Activated CD8-positive, alpha-beta memory T cell treated with anti-CD3 and anti-CD28 coated beads, Interleukin-2, amount 50 U/mL, for 1 hour (primary cell): Measurements from ENCODE around the gene RAX.
"Not testable (repeated sequence)": the region's sequence is repeated elsewhere in the genome, so short reads cannot be mapped to it uniquely, and the experiment has no call there.

Experiments
- DNase-seq: peaks from one replicate; pipeline ENCODE4 v3.0.0-alpha.2; 2020; ENCODE audit errors: extremely low read depth

RAX gene

DNA sequence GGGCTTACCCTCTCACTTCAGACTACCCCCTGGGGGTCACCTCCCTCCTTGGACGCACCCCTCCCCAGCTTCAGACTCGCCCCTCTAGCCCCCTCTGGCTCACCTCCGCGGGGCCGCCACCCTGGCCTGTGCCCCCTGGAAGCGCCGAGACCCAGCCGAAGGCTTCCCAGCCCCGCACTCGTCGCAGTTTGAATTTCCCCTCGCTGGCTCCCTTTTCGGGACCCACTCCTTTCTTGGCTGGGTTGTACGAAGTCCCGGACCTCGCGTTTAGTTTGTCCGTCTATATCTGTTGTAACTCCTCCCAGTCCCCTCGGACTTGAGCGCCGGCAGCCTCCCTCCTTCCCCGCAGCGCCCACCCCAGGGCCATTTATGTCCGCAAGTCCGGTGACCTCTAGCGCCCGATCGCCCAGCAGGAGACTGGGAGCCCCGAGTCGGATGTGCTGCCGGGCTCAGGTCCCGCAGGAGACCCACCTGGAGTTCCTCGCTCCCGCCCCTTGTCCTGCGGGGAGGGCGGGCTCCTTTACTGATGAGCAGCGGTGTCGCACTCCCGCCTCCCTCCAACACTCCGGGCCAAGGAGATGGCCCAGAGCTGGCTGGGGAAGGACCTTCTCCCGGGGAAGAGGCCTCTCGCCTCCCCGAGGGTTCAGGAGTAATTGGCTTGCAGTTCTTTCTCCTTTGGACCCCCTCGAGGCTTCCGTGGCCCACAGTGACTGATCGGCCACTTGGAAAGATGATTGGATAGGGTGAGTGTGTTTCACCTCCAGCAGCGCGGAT is 692 bp upstream of the RAX start:
- DNase-seq, result no peak

GRCh38 chr18:59272221-59272888 is 899 bp downstream of the RAX start:
- no peak for DNase-seq

GRCh38 chr18:59271606-59272220 is 1.5 kb downstream of the RAX start:
- DNase-seq, result no peak

DNA sequence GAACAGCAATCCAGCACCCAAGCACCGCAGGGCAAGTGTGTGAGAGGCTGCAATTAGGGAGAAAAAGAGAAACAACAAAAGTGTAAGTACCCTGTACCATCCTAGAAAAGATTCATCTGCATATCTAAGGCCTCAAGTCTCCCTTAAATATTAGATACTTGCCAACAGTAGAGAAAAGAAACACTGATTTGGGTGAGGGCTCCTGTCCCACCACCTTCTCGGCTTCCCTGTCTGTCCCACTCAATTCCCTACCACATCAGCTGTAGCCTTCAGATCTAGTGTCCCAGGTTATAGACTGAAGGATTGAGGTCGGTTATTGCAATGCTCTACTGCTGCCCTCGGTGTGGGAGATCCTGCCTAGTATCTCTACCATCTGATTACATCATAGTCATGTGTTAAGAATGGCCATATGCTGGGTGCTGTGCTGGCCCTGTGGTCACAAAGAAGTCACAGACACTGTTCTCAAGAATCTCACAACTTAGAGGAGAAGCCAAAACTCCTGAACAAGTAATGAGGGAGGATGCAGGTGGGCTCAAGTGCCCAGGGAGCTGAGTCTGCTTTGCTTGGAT is 2.5 kb downstream of the RAX start:
- DNase-seq, result no peak

DNA sequence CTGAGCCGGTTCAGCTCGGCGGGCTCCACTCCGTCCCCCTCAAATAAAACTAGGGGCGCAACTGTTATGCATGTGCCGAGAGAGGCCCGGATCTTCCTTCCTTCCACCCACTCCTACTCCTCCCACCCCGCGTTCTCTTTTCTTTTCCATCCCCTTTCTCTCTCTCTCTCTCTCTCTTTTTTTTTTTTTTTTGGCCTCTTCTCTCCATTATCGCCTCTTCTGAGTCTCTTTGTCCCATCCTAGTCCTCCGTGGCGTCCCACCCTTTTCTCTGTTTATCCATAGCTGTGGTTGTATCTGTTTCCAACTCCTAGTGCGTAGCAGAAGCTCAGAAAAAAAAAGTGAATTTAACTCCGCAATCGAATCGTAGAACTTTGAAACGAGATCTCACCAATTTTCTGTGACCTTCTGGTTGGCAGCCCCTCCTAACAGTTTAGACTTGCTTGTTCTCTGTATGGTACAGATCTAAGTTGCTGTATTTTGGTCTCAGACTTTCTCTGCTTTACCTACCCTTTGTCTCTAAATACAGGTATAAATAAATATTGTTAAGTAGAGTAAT is 3.6 kb downstream of the RAX start:
- DNase-seq, result no peak

GRCh38 chr18:59268721-59269562 is 4.3 kb downstream of the RAX start:
- DNase-seq, result no peak

- no peak for DNase-seq
These were observed 5.0 kb downstream of the RAX start for GRCh38 chr18:59268127-59268720.

GRCh38 chr18:59267503-59268126 is 5.6 kb downstream of the RAX start:
- no peak for DNase-seq

DNA sequence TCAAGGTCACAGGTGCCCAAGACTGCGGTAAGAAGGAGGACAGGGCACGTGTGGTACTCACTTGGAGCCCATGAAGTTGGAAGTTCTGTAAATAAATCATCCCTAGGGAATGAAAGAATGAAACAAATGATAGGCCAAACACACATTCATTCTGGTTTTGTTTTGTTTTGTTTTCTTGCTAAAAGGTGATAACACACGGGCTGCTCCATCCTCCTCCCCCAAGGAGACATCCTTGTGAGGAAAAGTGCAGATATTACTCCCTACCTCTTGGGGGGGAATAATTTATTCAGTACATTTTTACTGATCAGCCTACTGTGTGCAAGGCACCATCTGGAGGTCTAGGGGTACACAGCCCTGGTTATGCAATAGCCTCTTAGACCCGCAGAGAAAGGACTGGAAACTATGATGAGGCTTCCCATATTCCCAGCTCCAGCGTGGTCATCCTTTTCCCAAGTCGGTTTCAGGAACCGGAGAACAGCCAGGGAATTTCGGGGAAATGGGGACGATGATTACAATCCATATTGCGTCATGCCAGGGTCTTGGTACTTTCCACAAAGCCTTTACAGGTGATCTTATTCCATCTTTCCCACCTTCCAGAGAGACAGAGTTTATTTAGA is 6.3 kb downstream of the RAX start:
- no peak for DNase-seq

- DNase-seq, result no peak
These were observed 6.8 kb downstream of the RAX start for GRCh38 chr18:59266459-59266858.

- DNase-seq, result no peak
These were observed 7.3 kb downstream of the RAX start for GRCh38 chr18:59265974-59266369.

DNA sequence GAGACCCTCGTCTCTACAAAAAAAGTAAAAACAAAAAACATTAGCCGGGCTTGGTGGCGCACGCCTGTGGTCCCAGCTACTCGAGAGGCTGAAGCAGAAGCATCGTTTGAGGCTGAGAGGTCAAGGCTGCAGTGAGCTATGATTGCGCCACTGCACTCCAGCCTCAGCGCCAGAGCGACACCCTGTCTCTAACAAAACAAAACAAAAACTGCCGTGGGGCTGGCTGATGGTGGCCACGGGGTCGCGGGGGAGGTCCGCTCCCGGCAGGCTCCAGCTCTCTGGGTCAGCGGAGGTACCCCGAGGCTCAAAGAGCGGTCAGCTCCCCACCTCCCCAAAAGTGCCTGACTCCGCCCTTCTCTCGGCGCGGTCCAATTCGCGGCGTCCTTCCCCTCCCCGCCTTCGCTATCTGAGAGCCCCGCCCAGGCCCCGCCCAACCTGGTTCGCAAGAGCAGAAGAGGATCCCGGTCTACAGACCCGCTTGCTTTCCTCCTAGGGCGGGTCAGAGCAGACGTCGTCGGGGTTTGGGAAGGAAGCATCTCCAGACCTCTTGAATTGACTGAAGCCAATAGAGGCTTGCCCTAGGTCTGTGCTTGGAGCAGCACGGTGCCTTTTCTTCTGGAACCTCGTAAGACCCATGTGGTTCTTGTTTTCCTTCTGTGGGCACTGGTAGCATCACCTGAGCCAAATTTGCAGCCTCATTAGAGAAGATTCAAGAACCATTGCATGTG is 7.8 kb downstream of the RAX start:
- no peak for DNase-seq

DNA sequence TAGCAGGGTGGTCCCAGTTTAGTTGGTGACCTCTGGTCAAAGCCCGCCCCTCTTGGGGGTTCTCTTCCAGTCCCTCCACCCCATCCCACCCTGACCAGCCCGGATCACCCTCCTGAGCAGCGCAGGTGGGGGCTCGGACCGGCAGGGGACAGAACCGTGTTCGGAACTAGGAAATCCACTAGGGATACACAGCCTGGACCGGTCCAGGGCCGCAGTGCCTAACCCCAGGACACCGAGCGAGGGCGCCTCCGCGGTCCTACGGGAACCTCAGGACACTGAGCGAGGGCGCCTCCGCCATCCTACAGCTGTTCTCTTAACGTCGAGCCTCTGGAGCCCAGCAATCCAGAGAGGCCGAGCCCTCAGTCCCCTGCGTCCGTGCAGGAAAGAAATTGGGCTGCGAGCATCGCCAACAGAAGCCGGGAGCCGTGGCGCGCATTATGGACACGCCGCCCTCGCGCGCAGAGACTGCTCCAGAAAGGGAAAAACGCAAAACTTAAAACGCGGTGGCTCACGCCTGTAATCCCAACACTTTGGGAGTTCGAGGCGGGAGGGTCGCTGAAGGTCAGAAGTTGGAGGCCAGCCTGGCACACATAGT is 8.5 kb downstream of the RAX start:
- no peak for DNase-seq

- DNase-seq, result no peak
These were observed 9.1 kb downstream of the RAX start for GRCh38 chr18:59264121-59264571.

GRCh38 chr18:59263661-59264060 is 9.6 kb downstream of the RAX start:
- no peak for DNase-seq

DNA sequence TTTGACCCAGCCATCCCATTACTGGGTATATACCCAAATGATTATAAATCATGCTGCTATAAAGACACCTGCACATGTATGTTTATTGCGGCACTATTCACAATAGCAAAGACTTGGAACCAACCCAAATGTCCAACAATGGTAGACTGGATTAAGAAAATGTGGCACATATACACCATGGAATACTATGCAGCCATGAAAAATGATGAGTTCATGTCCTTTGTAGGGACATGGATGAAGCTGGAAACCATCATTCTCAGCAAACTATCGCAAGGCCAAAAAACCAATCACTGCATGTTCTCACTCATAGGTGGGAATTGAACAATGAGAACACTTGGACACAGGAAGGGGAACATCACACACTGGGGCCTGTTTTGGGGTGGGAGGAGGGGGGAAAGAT is 11.0 kb downstream of the RAX start:
- not testable (repeated sequence) for DNase-seq

DNA sequence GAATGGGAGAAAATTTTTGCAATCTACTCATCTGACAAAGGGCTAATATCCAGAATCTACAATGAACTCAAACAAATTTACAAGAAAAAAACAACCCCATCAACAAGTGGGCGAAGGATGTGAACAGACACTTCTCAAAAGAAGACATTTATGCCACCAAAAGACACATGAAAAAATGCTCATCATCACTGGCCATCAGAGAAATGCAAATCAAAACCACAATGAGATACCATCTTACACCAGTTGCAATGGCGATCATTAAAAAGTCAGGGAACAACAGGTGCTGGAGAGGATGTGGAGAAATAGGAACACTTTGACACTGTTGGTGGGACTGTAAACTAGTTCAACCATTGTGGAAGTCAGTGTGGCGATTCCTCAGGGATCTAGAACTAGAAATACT is 11.4 kb downstream of the RAX start:
- DNase-seq, result not testable (repeated sequence)

DNA sequence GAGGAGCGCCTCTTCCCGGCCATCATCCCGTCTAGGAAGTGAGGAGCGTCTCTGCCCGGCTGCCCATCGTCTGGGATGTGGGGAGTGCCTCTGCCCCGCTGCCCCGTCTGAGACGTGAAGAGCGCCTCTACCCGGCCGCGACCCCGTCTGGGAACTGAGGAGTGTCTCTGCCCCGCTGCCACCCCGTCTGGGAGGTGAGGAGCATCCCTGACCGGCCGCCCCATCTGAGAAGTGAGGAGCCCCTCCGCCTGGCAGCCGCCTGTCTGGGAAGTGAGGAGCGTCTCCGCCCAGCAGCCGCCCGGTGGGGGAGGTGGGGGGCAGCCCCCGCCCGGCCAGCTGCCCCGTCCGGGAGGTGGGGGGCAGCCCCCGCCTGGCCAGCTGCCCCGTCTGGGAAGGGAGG is 17.8 kb downstream of the RAX start:
- not testable (repeated sequence) for DNase-seq

DNA sequence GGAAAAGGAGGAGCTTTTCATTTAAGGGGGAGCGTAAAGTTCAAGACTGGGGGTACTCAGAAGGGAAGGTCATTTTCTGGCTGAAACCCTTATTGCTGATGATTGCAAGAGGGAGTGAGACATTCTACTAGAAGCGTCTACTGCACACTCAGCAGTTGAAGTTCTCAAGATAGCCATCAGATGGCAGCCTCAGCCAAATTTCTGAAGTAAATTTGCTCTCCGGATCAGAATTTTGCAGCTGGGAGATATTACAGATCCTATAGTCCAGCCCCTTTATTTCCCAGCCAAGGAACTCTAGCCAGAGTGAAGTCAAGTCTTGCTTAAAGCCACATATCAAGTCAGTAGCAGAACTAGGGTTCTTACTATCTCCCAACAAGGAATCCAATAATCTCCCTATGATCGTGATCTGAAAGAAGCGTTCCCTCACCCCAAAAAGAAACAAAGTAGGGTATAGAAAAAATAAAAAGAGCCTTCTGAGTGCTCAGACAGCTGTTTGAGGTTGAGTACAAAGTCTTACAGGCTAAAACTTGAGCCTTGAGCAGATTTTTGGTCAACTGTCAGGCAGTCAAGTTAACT is 24.0 kb downstream of the RAX start:
- no peak for DNase-seq
